Left renal pelvis (tissue), 4 donors: ENCODE data around the gene MAD1L1. TPM values are rescaled to one million over a fixed set of nuclear protein-coding genes. Genes with fewer than 3 reads are reported as not detected.
A peak's percentile ranks its signal among the peaks of the same experiment; 100 is the strongest.

ENCODE experiments used
- DNase-seq, 4 donors: peaks; one replicate each; pipeline ENCODE4 v3.0.0-alpha.2; 2013; ENCODE audit warnings: low read depth in 4 of 4, low spot score in 3 of 4
- polyA plus RNA-seq, 4 donors: library from polyadenylated mRNA; unstranded; fragments of 120-200 nt; gene quantifications; one replicate each; pipeline ENCODE4 v1.2.1, GENCODE V29; 2013; ENCODE audit not compliant: insufficient read length in 4 of 4

MAD1L1 gene
- polyA plus RNA-seq, 4 donors = 18.9 to 24.5 (median 21.3) TPM

- no peak for DNase-seq
These were observed 47.0 kb downstream of the MAD1L1 start for GRCh38 chr7:2185715-2186114.

GRCh38 chr7:2182461-2182860 lies 50.3 kb downstream of the MAD1L1 start:
- DNase-seq = no peak

- DNase-seq = no peak
These were observed 51.5 kb downstream of the MAD1L1 start for GRCh38 chr7:2181077-2181854.

- no peak for DNase-seq
These were observed 52.7 kb downstream of the MAD1L1 start for GRCh38 chr7:2180081-2180480.

GRCh38 chr7:2175514-2175913 lies 57.2 kb downstream of the MAD1L1 start:
- no peak for DNase-seq

- DNase-seq = no peak
These were observed 57.7 kb downstream of the MAD1L1 start for GRCh38 chr7:2175091-2175490.

GRCh38 chr7:2173189-2173827 lies 59.4 kb downstream of the MAD1L1 start:
- no peak for DNase-seq

GRCh38 chr7:2172311-2173188 lies 60.2 kb downstream of the MAD1L1 start:
- peak in 2 of 4 donors; percentile 56 to 65 for DNase-seq

- no peak for DNase-seq
These were observed 60.9 kb downstream of the MAD1L1 start for GRCh38 chr7:2171855-2172254.

GRCh38 chr7:2170576-2171521 lies 61.9 kb downstream of the MAD1L1 start:
- DNase-seq = no peak

- DNase-seq = no peak
These were observed 62.7 kb downstream of the MAD1L1 start for GRCh38 chr7:2169923-2170575.

- DNase-seq = peak in 3 of 4 donors; percentile 51 to 75 (median 74)
These were observed 64.0 kb downstream of the MAD1L1 start for GRCh38 chr7:2168615-2169311.

GRCh38 chr7:2166625-2167280 lies 66.0 kb downstream of the MAD1L1 start:
- DNase-seq = no peak

GRCh38 chr7:2165610-2166594 lies 66.8 kb downstream of the MAD1L1 start:
- DNase-seq = no peak

GRCh38 chr7:2165239-2165609 lies 67.5 kb downstream of the MAD1L1 start:
- no peak for DNase-seq

- DNase-seq = no peak
These were observed 68.1 kb downstream of the MAD1L1 start for GRCh38 chr7:2164646-2165045.
